Measurements from ENCODE around the gene SLC25A53.
"Not testable (repeated sequence)": the region's sequence is repeated elsewhere in the genome, so short reads cannot be mapped to it uniquely, and the experiment has no call there.

Gene SLC25A53

GRCh38 chrX:104075778-104076445 is 80.9 kb downstream of the SLC25A53 start, which contains the start of gene TMSB15C:
Gene TMSB15C (minus strand): TSS chrX:104076236.
- not testable (repeated sequence) for DNase-seq (ENCODE audit: low spot score)

- DNase-seq (ENCODE audit: low spot score): not testable (repeated sequence)
Measured at GRCh38 chrX:104062636-104063035, 94.2 kb downstream of the SLC25A53 start.

- not testable (repeated sequence) for DNase-seq (ENCODE audit: low spot score)
Measured at GRCh38 chrX:104054956-104055355, 101.9 kb downstream of the SLC25A53 start.

All from cerebellar cortex (tissue), 1 donor.